Endothelial cell of umbilical vein (primary cell): Measurements from ENCODE around the gene CD2BP2.

Experiments
- POLR2AphosphoS5 ChIP-seq: IDR thresholded peaks from 2 replicates; pipeline ENCODE4 v1.6.1; 2012; ENCODE audit warnings: low read depth, mild to moderate bottlenecking, control low read depth, low read length, moderate library complexity; ENCODE audit not compliant: insufficient read depth
- TF ChIP-seq, protein P1 (sequence below), 2 donors: IDR thresholded peaks; 1 replicate in 1 of 2; 2 replicates in 1 of 2; pipeline ENCODE4 v1.5.1; 2011; ENCODE audit warnings: low read length in 2 of 2, mild to moderate bottlenecking in 2 of 2, moderate library complexity in 2 of 2, control low read depth in 1 of 2, inconsistent platforms in 1 of 2, low read depth in 1 of 2; ENCODE audit not compliant: insufficient read depth in 1 of 2; ENCODE audit errors: extremely low read depth in 1 of 2

- no peak for TF ChIP-seq POLR2AphosphoS5
- TF ChIP-seq, protein P1, sequence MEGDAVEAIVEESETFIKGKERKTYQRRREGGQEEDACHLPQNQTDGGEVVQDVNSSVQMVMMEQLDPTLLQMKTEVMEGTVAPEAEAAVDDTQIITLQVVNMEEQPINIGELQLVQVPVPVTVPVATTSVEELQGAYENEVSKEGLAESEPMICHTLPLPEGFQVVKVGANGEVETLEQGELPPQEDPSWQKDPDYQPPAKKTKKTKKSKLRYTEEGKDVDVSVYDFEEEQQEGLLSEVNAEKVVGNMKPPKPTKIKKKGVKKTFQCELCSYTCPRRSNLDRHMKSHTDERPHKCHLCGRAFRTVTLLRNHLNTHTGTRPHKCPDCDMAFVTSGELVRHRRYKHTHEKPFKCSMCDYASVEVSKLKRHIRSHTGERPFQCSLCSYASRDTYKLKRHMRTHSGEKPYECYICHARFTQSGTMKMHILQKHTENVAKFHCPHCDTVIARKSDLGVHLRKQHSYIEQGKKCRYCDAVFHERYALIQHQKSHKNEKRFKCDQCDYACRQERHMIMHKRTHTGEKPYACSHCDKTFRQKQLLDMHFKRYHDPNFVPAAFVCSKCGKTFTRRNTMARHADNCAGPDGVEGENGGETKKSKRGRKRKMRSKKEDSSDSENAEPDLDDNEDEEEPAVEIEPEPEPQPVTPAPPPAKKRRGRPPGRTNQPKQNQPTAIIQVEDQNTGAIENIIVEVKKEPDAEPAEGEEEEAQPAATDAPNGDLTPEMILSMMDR (IDR thresholded peaks at IDR 0.05; ENCODE audit: extremely low read depth in 1 of 2, insufficient read depth in 1 of 2, low read depth in 1 of 2, low read length in 2 of 2): no peak
These were observed 4.8 kb downstream of the CD2BP2 start for GRCh38 chr16:30350134-30350871.
